Measurements from ENCODE around the gene PLXNA3. TPM values are rescaled to one million over a fixed set of nuclear protein-coding genes. Genes with fewer than 3 reads are reported as not detected.

Gene PLXNA3
- total and polyA plus RNA-seq, 2 donors from 2014 or later: 4.9 to 40.5 TPM

DNA sequence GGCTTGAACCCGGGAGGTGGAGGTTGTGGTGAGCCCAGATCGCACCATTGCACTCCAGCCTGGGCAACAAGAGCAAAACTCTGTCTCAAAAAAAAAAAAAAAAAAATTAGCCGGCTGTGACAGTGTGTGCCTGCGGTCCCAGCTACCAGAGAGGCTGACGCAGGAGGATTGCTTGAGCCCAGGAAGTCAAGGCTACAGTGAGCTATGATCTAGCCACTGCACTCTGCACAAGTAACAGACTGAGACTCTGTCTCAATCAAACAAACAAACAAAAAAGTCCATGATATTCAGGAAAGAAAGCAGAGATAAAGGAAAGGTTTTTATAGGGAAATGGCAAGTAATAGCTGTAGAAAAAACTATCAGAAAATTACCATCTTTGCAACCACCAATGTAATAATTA lies 23.1 kb downstream of the PLXNA3 start:
- Histone ChIP-seq H3K4me3 (ENCODE audit: low read length in 3 of 3) (no peak overlapping the region), H3K27me3 (ENCODE audit: control insufficient read depth, insufficient read depth, low read length) (no peaks in the 10 kb centered on the region), H3K4me1 (ENCODE audit: control insufficient read depth in 2 of 3, insufficient read depth in 2 of 3, low read depth in 1 of 3, low read length in 3 of 3) (peaks cover 0 to 16% (median 4%) of the 10 kb centered on the region in 3 donors), H3K9me3 (ENCODE audit: control insufficient read depth in 2 of 3, insufficient read depth in 1 of 3, low read length in 3 of 3) (no peaks in the 10 kb centered on the region), H3K27ac (ENCODE audit: low read depth in 2 of 2, low read length in 2 of 2) (no peak overlapping the region), H3K36me3 (ENCODE audit: control insufficient read depth in 2 of 3, insufficient read depth in 3 of 3, low read length in 3 of 3) (peaks cover 0 to 4% (median 3%) of the 10 kb centered on the region in 3 donors), H3K9ac (ENCODE audit: low read length in 3 of 3) (no peak overlapping the region)
- no peak for FAIRE-seq
- intact Hi-C loops (cut with DNase I): no loop called here
- TF ChIP-seq, protein P1, sequence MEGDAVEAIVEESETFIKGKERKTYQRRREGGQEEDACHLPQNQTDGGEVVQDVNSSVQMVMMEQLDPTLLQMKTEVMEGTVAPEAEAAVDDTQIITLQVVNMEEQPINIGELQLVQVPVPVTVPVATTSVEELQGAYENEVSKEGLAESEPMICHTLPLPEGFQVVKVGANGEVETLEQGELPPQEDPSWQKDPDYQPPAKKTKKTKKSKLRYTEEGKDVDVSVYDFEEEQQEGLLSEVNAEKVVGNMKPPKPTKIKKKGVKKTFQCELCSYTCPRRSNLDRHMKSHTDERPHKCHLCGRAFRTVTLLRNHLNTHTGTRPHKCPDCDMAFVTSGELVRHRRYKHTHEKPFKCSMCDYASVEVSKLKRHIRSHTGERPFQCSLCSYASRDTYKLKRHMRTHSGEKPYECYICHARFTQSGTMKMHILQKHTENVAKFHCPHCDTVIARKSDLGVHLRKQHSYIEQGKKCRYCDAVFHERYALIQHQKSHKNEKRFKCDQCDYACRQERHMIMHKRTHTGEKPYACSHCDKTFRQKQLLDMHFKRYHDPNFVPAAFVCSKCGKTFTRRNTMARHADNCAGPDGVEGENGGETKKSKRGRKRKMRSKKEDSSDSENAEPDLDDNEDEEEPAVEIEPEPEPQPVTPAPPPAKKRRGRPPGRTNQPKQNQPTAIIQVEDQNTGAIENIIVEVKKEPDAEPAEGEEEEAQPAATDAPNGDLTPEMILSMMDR (IDR thresholded peaks at IDR 0.05; ENCODE audit: borderline replicate concordance, extremely low read depth, insufficient read depth): no peak
- no peak for DNase-seq

DNA sequence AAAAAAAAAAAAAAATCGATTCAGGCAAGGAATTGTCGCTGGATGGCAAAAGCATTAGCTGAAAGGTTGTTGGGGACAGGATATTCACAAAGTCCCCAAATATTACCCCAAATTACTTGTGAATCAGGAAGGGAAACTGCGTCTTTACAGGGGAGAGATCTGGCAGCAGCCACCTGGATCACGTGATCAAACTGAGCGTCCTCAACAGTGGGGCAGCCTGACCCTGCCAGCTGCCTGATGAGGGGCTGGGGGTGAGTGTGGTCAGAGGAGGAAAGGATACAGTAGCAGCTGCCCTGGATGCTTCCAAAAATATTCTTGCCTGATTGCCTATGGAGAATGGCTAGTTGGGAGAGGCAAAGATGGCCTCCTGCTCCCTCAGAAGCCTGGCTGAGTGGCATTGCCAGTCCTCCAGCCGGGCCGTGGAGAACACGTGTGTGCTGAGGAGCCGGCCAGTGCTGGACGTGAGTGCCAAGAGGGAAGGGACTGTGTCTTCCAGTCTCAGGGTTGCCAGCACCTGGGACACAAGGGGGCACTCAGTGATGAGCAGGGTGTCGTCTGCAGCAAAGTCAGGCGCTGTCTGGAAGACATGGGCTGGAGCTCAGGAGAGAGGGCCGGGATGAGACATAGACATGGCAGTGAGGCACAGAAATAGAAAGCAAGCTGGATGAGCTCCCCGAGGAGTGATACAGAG lies 24.0 kb downstream of the PLXNA3 start:
- FAIRE-seq: no peak
- DNase-seq: no peak
- intact Hi-C loops (cut with DNase I): no loop called here
- Histone ChIP-seq H3K4me1 (ENCODE audit: control insufficient read depth in 2 of 3, insufficient read depth in 2 of 3, low read depth in 1 of 3, low read length in 3 of 3) (peaks cover 0 to 16% (median 4%) of the 10 kb centered on the region in 3 donors), H3K9me3 (ENCODE audit: control insufficient read depth in 2 of 3, insufficient read depth in 1 of 3, low read length in 3 of 3) (no peaks in the 10 kb centered on the region), H3K27me3 (ENCODE audit: control insufficient read depth, insufficient read depth, low read length) (no peaks in the 10 kb centered on the region), H3K36me3 (ENCODE audit: control insufficient read depth in 2 of 3, insufficient read depth in 3 of 3, low read length in 3 of 3) (peaks cover 0 to 4% (median 3%) of the 10 kb centered on the region in 3 donors), H3K4me3 (ENCODE audit: low read length in 3 of 3) (no peak overlapping the region), H3K27ac (ENCODE audit: low read depth in 2 of 2, low read length in 2 of 2) (no peak overlapping the region), H3K9ac (ENCODE audit: low read length in 3 of 3) (no peak overlapping the region)
- TF ChIP-seq, protein P1 (IDR thresholded peaks at IDR 0.05; ENCODE audit: borderline replicate concordance, extremely low read depth, insufficient read depth): no peak

DNA sequence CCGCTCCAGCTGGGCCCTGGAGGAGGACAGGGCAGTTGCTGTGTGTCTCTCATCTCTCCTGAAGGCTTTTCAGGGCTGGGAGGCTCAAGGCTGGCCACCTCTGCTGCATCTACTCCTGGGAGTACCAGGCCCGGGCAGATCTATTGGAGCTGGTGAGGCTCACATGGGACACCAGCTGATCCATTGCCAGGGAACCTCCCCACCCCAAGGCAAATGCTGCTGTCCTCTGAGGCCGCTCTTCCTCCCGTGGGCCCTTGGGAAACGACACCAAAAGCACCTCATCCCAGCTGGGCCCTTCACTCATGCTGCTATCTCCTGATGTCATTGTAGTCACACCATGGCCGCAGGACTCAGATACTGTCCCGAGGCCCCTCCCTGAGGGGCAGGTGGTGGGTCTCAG lies 24.7 kb downstream of the PLXNA3 start:
- no peak for FAIRE-seq
- DNase-seq: no peak
- Histone ChIP-seq H3K9ac (ENCODE audit: low read length in 3 of 3) (no peak overlapping the region), H3K27me3 (ENCODE audit: control insufficient read depth, insufficient read depth, low read length) (no peaks in the 10 kb centered on the region), H3K4me1 (ENCODE audit: control insufficient read depth in 2 of 3, insufficient read depth in 2 of 3, low read depth in 1 of 3, low read length in 3 of 3) (peaks cover 0 to 16% (median 4%) of the 10 kb centered on the region in 3 donors), H3K27ac (ENCODE audit: low read depth in 2 of 2, low read length in 2 of 2) (no peak overlapping the region), H3K36me3 (ENCODE audit: control insufficient read depth in 2 of 3, insufficient read depth in 3 of 3, low read length in 3 of 3) (peaks cover 0 to 4% (median 3%) of the 10 kb centered on the region in 3 donors), H3K4me3 (ENCODE audit: low read length in 3 of 3) (no peak overlapping the region), H3K9me3 (ENCODE audit: control insufficient read depth in 2 of 3, insufficient read depth in 1 of 3, low read length in 3 of 3) (no peaks in the 10 kb centered on the region)
- intact Hi-C loops (cut with DNase I): no loop called here
- TF ChIP-seq, protein P1 (IDR thresholded peaks at IDR 0.05; ENCODE audit: borderline replicate concordance, extremely low read depth, insufficient read depth): no peak
